ENCODE data around the gene MS4A6A.
"Not testable (repeated sequence)": the region's sequence is repeated elsewhere in the genome, so short reads cannot be mapped to it uniquely, and the experiment has no call there.

The MS4A6A gene

DNA sequence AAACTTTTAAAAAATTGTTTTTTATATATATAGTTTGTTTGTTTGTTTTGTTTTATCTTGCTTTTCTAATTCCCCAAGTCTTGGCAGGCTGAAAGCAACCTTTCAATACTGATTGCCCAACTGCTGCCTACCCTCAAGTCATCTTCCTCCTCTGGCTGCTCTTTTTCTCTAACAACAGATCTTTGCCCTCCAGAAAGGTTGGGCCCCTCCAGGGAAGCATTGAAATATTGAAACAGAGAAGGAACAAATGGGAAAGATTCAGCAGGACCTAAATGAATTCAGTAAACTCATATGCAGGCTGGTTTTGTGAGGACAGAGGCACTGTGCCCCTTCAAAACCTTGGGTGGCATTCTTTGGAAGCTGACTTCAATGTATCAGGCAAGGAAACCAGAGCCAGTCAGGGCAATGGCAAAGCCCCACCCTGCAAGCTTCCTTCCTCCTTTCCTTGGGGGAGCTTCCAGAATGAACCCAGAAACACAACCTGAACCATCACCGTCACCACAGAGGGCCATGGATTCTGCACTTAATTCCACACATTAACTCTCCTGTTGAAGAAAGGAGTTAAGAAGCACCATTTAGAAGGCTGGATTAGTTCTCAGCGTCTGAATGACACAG lies 815 bp upstream of the MS4A6A start:
- DNase-seq = peak in 3 of 4 experiments; percentile 51 to 69 (median 64)

DNA sequence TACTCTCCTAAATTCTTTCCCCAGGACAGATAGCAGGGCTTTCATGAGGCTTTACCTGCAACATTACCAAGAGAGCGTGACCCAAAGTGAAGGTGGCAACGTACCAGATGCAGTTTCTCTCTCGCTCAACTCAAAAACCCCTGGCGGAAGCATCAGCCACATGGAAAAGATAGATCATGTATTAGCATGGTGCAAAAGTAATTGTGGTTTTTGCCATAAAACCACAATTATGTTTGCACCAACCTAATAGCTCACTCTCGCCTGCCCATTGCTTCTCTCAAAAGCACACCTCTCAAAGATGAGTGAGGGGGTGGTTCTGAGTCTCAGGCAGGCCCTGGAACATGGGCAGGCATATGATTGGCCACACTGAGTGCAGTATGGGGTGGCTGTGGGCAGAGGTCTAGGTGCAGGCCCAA lies 7.0 kb downstream of the MS4A6A start:
- no peak for DNase-seq

DNA sequence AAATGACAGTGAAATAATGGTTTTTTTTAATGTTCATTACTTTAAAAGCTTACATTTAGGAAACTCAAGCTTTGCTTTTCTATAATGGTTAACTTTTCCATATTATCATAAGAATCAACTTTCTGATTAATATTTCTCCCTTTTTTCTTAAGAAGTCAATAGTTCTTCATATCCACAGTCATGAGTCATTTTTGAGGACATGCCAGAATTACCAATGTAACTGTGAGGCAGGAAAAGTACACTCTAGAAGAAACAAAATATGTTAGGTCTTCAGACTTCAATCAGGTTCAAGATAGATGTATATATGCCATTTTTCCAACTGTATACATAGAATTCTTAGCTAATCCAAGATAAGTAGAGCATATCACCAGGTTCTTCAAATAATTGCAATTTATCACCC lies 10.9 kb downstream of the MS4A6A start:
- DNase-seq = no peak

DNA sequence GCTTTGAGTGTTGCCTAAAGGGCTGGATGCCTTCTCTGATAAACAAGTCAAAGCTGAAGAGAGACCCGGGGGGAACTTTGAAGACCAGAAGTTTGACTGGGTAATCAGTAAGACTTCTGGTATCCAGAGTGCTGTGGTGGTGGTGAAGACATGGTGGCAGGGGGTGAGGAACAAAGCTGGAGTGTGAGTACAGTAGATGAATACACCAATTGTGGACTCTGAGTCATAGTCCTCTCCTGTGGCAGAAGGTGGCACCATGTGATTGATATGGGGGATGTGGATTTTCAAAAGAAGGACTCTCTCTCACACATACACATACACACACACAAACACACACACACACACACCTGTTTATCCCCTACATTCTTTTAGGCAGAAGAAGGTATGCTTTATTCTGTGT lies 12.3 kb downstream of the MS4A6A start:
- peak in 1 of 4 experiments; percentile 31 for DNase-seq

DNA sequence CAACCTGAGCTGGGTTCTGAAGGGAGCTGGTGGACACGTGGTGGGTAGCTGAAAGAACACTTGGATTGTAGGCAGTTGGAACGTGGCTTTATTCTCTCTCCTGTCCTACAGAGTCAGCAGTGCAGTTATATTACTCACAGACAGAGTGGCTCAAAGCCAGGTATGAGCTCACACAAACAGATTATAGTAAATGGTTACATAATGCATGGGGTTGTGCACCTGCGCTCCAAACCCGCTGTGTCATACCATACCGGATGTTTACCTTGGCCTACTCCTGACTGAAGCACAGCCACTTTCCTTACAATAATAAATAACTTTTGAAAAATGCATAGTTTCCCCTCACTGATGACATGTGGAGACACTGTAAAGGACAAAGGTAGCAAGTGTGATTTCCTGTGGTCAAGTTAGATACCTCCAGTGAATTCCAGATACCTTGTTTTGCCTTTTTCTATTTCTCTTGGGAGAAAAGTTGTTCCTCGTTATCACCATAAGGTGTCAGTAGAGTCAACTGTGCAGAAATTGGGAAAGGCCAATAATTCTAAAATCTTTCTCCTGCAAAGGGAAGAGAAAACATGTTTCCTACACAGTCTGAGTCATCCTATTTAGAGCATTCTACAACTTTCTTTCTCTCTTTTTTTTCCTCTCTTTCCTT lies 13.5 kb downstream of the MS4A6A start:
- peak in 3 of 4 experiments; percentile 40 to 82 (median 76) for DNase-seq

DNA sequence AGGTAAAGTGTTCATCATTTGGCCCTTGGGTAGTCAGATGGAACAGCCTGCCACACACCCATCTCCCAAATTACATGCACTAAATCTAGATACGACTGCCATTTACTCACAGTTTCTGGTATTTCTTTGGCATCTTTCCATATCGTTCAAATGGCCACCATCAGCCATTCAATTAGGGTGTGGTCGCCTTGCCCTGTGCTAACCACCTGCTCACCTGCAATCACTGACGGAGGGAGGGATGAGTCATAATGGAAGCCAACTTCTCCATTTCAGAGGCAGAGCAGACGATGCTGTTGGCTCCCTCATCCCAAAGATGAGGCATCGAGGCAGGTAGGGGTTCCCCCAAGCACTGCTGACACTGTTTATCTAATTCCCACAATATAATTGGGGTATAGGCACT lies 14.6 kb downstream of the MS4A6A start:
- no peak for DNase-seq

DNA sequence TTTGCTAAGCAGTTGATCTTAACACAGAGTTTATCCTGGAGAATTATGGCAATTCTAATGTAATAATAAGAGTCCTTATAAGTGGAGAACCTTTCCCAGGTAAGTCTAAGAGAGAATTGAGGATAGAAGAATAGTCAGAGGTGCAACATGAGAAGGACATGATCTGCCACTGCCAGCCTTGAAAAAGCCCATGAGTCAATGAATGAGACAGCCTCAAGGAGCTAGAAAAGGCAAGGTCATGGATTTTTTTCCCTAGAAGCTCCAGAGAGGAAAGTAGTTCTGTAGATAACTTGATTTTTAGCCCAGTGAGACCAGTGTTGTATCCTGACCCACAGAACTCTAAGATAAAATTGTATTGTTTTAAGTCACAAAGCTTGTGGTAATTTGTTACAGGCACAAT lies 16.9 kb downstream of the MS4A6A start:
- DNase-seq = peak in 1 of 4 experiments; percentile 26

DNA sequence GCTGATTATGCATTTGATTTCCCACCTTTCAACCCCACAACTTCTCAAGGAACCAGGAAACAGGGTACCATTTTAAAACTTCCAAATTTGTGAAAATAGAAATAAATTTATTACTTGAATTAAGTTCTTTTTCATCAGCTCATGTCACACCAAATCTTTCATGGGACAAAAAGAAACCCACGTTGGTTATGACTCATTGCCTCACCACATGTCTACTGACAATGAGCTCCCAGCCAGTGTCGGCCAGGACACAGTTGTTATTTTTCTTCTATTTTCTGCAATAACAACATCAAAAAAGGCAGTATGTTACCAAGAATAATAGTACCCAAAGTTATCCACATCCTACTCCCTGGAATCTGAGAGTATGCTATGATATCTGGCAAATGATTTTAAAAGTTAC lies 17.3 kb downstream of the MS4A6A start:
- peak in 3 of 4 experiments; percentile 34 to 55 (median 49) for DNase-seq

DNA sequence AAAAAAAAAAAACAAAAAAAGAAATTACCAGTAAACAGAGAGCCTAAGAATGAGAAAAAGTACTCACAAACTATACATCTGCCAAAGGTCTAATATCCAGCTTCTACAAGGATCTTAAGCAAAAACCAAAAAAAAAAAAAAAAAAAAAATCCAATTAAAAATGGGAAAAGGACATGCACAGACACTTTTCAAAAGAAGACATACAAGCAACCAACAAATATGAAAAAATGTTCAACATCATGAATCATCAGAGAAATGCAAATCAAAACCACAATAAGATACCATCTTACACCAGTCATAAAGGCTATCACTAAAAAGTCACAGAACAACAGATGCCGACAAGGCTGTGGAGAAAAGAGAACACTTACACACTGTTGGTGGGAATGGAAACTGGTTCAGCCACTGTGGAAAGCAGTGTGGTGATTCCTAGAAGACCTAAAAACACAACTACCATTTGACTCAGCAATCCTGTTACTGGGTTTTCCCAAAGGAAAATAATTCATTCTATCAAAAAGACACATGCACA lies 18.3 kb downstream of the MS4A6A start:
- no peak for DNase-seq

DNA sequence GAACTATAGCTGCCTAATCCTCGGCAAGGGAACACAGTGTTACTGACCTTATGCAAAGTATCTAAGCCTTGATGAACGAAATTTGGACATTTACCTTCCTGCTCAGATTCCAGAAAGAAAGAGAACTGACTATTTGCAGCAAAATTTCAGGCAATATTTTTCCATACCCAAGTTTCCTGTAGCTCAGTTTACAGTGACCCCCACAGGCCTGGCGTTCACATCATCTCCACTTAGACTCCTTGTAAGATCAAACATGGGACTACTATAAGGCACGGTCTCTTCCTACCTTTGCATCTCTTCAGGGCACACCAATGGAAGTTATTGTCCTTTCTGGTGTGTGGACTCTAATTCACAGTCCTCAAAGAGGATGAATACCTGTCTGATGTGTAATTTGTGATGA lies 21.1 kb downstream of the MS4A6A start:
- DNase-seq = no peak

DNA sequence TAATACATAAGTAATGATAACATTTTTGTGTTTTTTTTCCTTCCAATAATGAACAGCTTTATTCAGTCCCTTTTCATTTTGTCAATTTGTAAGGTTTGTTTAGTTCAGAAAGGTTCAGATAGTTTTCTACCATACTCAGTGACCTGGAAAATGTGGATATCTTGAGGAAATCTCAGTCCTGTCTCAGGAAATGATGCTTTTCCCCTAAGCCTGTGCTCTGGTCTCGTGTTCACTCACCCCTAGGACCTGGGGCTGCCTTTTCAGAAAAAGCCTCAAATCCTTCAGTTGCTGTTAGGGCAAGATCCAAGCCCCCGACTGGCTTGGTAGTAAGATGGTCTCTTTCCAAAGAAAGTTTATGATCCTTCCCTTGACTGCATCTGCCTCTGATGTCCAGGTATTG lies 21.8 kb downstream of the MS4A6A start:
- DNase-seq = no peak

DNA sequence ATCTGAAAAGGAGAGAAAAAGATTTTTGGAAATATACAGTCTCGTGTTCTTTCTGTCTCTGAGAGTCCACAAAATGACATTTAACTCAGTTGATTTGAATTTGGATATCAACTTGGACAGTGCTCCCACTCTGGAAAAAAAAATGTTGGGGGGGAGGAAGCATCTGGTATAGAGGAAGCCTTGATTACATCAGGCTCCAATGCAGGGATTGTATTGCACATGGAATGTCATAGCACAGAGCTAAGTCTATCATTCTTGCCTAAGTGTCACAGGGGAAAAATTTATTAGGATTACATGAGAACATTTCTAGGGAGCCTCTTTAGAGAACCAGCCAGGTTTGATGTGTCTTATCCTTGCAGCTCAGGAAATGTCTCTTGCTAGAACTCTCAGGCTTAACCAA lies 23.0 kb downstream of the MS4A6A start:
- DNase-seq = no peak

DNA sequence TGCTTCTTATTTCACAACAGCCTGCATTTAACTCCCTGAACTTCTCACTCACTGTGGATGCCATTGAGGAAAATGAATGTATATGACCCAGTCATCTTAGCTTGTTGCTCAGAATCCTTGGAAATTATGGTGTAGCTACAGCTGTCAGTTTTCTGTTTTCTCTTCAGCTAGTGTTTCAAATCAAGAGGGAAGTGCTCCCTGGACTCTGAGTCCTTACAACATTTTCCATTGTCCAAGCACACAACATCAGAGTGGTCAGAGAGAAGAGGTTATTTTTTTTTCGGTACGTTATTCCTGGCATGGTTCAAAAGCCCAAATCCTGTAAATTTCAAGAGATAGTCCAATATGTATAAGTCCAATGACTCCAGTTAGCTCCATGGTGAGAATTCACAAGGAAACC lies 23.6 kb downstream of the MS4A6A start:
- no peak for DNase-seq

DNA sequence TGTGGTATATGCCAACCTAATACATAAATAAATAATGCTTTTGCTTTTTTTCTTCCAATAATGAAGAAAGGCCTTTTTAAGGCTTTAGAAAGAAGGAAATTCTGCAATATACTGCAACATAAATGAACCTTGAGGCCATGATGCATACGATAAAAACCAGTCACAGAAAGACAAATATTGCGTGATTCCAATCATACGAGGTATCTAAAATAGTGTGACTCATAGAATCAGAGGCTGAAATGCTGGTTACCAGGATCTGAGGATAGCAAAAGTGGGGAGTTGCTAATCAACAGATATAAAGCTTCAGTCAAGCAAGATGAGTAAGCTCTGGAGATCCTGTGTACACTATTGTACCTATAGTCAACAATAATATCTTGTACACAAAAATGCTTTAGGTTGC lies 24.2 kb downstream of the MS4A6A start:
- DNase-seq = no peak

DNA sequence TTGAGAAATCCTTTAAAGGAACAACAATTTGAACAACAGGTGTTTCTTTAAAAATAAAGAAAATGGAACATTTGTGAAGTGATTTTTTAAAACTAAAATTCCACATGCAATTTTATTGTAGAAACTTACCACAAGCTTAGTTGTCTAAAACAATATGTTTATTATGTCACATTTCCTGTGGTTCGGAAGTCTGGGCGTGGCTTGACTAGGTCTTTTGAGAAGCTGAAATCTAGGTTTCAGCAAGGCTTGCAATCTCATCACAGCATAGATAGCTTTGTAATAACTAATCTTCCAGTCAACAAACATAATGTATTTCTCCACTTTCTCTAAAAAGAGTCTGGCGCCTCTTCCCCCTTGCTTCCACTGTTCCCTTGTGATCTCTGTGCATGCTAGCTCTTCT lies 27.0 kb downstream of the MS4A6A start:
- peak; percentile 27 to 58 (median 44) for DNase-seq

DNA sequence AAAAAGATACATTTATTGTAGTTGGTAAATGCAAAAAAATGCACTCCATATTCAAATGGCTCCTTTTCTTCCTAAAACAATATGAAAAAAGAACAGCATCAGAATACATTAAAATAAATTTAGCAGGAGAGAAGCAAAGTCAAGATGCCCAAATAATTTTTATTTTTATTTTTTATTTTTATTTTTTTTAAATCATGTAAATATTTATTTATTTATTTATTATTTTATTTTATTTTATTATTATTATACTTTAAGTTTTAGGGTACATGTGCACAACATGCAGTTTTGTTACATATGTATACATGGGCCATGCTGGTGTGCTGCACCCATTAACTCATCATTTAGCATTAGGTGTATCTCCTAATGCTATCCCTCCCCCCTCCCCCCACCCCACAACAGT lies 30.2 kb downstream of the MS4A6A start:
- DNase-seq = not testable (repeated sequence)

DNA sequence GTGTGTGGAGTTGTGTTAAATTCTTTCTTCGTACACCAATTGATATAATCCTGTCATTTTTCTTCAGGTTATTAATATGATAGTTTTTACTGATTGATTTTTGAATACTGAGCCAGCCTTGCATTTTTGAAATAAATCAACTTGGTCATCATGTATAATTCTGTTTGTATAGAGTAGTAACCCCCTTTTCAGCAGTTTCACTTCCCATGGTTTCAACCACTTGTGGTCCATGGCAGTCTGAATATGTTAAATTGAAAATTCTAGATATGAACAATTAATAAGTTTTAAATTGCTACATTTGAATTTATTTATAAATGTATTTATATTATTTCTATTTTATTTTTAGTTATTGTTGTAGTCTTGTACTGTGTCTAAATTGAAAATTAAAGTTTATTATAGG lies 32.6 kb downstream of the MS4A6A start:
- peak in 1 of 4 experiments; percentile 38 for DNase-seq

DNA sequence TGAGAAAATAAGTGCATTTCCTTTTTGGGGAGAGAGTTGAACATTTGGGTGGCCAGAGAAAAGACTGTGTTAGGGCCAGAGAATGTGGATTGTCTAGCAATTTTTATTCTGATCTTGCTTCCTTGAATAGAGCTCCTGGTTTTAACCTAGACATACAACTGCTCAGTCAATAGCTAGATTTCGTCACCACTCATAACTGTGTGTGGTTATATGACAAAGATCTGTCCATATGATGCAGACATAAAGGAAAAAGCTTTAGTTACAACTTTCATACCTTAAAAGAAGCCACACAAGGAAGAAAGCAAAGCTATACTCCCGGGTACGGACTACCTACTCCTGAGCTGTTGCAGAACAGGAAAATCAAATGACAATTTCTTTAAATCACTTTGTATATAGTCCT lies 37.2 kb downstream of the MS4A6A start:
- DNase-seq = no peak

DNA sequence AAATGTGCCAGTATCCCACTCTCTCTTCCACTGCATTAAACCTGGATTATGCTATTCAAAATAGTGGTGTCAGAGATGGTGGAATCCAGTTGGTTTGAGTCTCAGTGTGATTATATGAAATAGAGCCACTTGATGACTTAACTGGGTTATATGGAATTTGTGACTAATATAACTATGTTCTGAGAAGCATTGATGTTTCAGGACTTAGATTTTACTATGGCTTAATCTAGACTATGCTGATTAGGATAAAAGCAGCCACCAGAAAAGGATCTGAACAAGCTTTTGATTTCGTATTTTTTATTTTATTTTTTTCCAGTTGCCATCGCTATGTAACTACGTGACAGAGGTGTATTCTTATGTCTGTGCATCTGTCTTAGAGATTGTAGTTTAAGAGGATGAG lies 39.1 kb downstream of the MS4A6A start:
- no peak for DNase-seq

DNA sequence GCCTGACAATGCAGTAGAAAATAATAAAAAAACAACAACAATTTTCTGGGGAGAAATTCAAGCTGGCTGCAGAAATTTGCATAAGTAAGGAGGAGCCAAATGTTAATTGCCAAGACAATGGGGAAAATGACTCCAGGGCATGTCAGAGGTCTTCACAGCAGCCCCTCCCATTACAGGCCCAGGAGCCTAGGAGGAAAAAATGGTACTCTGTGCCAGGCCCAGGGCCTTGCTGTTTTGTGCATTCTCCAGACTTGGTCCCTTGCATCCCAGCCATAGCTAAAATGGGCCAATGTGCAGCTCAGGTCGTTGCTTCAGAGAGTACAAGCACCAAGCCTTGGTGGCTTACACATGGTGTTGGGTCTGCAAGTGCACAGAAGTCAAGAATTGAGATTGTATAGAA lies 49.0 kb downstream of the MS4A6A start:
- no peak for DNase-seq

DNA sequence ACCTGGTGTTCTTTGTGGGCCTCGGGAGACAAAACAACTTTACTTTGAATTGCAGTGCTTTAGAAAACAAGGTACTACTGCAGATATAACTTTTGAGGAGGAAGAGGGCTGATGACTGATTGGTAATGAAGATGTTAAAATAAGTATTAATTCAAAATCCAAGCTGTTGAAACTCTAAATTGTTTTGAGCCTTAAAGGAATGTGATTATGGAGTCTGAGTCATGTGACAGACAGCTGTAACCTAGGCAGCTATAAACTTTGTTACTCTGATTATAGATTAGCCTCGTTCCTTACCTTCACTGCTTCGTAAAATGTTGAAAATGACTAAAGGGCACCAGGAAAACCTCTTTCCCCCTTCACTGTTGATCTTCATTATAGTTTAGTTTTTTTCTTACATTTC lies 51.0 kb downstream of the MS4A6A start:
- DNase-seq = no peak

DNA sequence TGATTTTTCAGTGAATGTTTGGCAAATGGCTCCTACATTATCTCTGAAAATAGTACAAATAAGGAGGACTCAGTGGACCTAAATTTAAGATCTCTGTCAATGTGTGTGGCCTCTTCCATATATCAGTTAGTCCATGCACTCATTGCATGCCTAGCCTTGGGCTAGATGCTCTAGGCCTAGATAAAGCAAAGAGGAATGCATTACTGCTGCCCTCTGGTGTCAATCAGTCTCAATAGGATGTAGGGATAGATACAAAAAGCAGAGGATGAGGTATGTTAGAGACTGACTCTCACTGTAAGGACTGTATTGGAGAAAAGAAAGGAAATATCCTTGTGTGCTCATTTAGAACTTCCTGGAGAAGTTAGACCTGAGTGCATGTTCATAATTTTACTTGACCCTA lies 52.4 kb downstream of the MS4A6A start:
- peak; percentile 51 to 74 (median 68) for DNase-seq

DNA sequence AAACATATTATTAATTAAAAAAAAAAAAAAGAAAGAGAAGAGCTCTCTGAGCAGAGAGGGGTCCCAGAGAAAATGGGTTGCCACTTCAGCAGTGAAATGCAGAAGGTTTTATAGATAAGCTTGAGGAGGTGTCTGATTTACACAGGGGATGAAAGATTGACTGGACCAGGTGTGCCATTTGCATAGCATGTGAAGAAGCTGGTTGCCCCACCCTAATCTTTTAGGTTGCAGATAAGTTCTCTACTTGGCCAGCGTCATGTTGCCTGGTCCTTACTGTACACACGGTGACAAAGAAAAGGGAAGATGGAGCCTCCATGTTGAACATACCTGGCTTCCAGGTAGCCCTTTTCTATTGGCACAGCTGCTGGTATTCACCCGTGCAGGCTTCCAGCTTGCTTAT lies 53.0 kb downstream of the MS4A6A start:
- no peak for DNase-seq

DNA sequence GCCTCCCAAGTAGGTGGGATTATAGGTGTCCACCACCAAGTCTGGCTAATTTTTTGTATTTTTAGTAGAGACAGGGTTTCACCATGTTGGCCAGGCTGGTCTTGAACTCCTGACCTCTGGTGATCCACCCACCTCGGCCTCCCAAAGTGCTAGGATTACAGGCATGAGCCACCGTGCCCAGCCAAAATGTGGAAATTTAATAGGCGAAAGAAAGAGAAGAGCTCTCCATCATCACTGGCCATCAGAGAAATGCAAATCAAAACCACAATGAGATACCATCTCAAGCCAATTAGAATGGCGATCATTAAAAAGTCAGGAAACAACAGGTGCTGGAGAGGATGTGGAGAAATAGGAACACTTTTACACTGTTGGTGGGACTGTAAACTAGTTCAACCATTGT lies 54.0 kb downstream of the MS4A6A start:
- DNase-seq = not testable (repeated sequence)

DNA sequence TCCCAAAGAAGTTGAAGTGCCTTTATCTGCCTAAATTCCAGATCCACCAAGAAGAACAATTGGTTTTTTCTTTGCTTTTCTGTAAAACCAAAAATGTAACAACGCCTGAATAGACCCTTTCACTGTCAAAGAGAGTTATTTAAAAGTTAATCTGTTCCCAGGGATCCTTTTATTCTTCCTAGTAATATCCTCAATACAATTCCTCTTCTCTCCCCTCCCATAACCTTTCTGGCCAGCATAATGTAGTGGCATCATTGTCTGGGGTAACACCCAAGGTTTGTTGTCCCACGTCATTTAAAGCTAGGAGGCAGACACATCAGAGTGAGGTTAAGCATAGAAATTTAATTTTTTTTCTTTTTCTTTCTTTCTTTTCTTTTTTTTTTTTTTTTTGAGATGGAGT lies 54.5 kb downstream of the MS4A6A start:
- no peak for DNase-seq

Measured in suppressor macrophage (primary cell).